ENCODE results near the gene C12orf43. TPM values are rescaled to one million over a fixed set of nuclear protein-coding genes. Genes with fewer than 3 reads are reported as not detected.

The C12orf43 gene
- total RNA-seq, 1 donor from 2014 or later, result 20.2 TPM

GRCh38 chr12:120955232-120955631 is 61.1 kb downstream of the C12orf43 start:
- TF ChIP-seq CTCF (IDR thresholded peaks at IDR 0.05; ENCODE audit: partially characterized antibody, unreplicated experiment), result no peak
- Mint-ChIP-seq H3K27me3 (ENCODE audit: unreplicated experiment) (peaks cover 2% of the 10 kb centered on the region), H3K36me3 (ENCODE audit: unreplicated experiment) (no peaks in the 10 kb centered on the region), H3K4me1 (ENCODE audit: low read depth, unreplicated experiment) (no peaks in the 10 kb centered on the region), H3K27ac (ENCODE audit: unreplicated experiment) (no peak overlapping the region), H3K4me3 (ENCODE audit: unreplicated experiment) (no peak overlapping the region), H3K9me3 (ENCODE audit: unreplicated experiment) (no peaks in the 10 kb centered on the region)
- no peak for DNase-seq

GRCh38 chr12:120950807-120951206 is 65.5 kb downstream of the C12orf43 start:
- Mint-ChIP-seq H3K4me3 (ENCODE audit: unreplicated experiment) (no peak overlapping the region), H3K27ac (ENCODE audit: unreplicated experiment) (no peak overlapping the region), H3K4me1 (ENCODE audit: low read depth, unreplicated experiment) (no peaks in the 10 kb centered on the region), H3K27me3 (ENCODE audit: unreplicated experiment) (no peaks in the 10 kb centered on the region), H3K36me3 (ENCODE audit: unreplicated experiment) (no peaks in the 10 kb centered on the region), H3K9me3 (ENCODE audit: unreplicated experiment) (no peaks in the 10 kb centered on the region)
- no peak for TF ChIP-seq CTCF (IDR thresholded peaks at IDR 0.05; ENCODE audit: partially characterized antibody, unreplicated experiment)
- DNase-seq, result no peak

Other genes starting within 250 kb of the C12orf43 start
- gene SPPL3, start 112.1 kb downstream of the C12orf43 start, total RNA-seq (ENCODE audit: unreplicated experiment), result 53.4 TPM
- not detected for gene HNF1A, start 37.9 kb downstream of the C12orf43 start, total RNA-seq (ENCODE audit: unreplicated experiment)
- not detected for gene OASL, start 22.8 kb upstream of the C12orf43 start, total RNA-seq (ENCODE audit: unreplicated experiment)
- not detected for gene P2RX7, start 116.4 kb upstream of the C12orf43 start, total RNA-seq (ENCODE audit: unreplicated experiment)
- gene P2RX4, start 193.6 kb upstream of the C12orf43 start, total RNA-seq (ENCODE audit: unreplicated experiment), result 3.7 TPM